Activated T-helper 17 cell treated with anti-CD3 and anti-CD28 coated beads, Interleukin-2, amount 50 U/mL, for 72 hours (primary cell): ENCODE data around the gene RHBDD2. TPM values are rescaled to one million over a fixed set of nuclear protein-coding genes. Genes with fewer than 3 reads are reported as not detected.
"Not testable (repeated sequence)": the region's sequence is repeated elsewhere in the genome, so short reads cannot be mapped to it uniquely, and the experiment has no call there.

Source experiments
- ATAC-seq: fragments of 150-1000 bp; cut with Tn5 transposase; replicated peaks from 2 replicates; pipeline ENCODE4 v1.10.0; 2021; ENCODE audit warnings: mild to moderate bottlenecking, moderate library complexity
- H3K27ac Mint-ChIP-seq: one replicate; pipeline ENCODE4 v1.8.0; 2022; ENCODE audit warnings: mixed read lengths
- H3K27me3 Mint-ChIP-seq: one replicate; pipeline ENCODE4 v1.8.0; 2022; ENCODE audit warnings: mixed read lengths
- H3K36me3 Mint-ChIP-seq: one replicate; pipeline ENCODE4 v1.8.0; 2022; ENCODE audit warnings: low read depth, mild to moderate bottlenecking, mixed read lengths
- H3K4me1 Mint-ChIP-seq: one replicate; pipeline ENCODE4 v1.8.0; 2022; ENCODE audit warnings: mixed read lengths
- H3K4me3 Mint-ChIP-seq: one replicate; pipeline ENCODE4 v1.8.0; 2022; ENCODE audit warnings: mild to moderate bottlenecking, mixed read lengths
- H3K9me3 Mint-ChIP-seq: one replicate; pipeline ENCODE4 v1.8.0; 2022; ENCODE audit warnings: mixed read lengths
- total RNA-seq, 2 donors: library from RNA; stranded (reverse); gene quantifications; one replicate each; pipeline ENCODE4 v1.2.3, GENCODE V29; 2022

Gene RHBDD2
- 10 to 100 TPM; 16.5 to 19.3 TPM for total RNA-seq

DNA sequence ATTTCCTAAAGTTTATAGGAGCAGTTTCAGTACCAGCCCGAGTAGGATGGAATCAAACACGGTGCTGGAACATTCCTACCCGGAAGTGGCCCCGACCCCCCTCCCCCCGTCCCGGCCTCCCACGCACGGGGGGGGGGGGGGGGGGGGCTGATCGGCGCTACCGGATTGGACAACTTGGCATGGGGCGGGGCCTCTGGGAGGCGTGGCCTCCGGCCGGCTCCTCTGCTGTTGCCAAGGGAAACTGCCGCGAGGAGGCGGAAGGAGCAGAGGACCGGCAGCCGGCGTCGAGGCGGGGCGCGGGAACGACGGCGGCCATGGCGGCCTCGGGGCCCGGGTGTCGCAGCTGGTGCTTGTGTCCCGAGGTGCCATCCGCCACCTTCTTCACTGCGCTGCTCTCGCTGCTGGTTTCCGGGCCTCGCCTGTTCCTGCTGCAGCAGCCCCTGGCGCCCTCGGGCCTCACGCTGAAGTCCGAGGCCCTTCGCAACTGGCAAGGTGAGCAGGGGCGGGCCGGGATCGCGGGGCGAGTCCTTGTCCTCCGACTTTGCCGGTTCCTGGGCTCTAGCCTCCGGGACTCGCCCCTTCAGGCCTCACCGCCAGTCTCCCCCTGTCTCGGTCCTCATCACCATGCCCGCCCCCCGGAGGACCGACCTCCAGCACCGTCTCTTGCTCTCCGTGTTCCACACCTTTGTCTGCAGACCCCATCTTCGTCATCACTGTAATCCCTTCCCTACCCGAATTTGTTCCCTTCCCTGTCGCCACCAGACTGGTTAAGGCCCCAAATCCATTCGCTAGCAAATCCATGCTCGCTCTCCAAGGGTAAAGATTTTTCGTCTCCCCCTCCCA lies at the start of gene RHBDD2:
TSS of gene RHBDD2 (plus strand) at position 266 of the 843 bp plus-strand sequence. CDS start at position 315, 49 bp downstream.
- peak; percentile 99 for ATAC-seq
- peak within 1 kb of the TSS; percentile 95 for H3K27ac Mint-ChIP-seq
- peak within 1 kb of the TSS; percentile 95 for H3K4me3 Mint-ChIP-seq
- peaks cover 22% of the 10 kb centered on the region for H3K4me1 Mint-ChIP-seq
- H3K27me3 Mint-ChIP-seq: no peaks in the 10 kb centered on the region
- H3K9me3 Mint-ChIP-seq: no peaks in the 10 kb centered on the region
- H3K36me3 Mint-ChIP-seq: peaks cover 49% of the 10 kb centered on the region

DNA sequence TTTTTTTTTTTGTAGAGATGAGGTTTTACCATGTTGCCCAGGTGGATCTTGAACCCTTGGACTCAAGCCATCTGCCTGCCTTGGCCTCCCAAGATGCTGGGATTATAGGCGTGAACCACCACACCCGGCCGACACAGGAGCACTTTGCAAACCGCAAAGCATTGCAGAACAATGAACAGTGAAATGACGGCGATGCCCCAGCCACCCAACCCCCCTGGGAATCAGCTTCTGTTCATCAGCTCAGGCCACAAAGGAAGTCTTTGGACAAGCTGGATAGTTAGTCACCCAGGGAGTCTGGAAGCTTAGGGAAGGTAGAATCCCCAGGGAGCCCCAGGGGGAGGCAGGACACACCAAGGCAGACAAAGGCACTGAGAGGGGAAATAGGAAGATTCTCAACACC lies 49.2 kb upstream of the RHBDD2 start:
- not testable (repeated sequence) for H3K36me3 Mint-ChIP-seq, H3K9me3 Mint-ChIP-seq, ATAC-seq, H3K4me1 Mint-ChIP-seq, H3K27me3 Mint-ChIP-seq, H3K4me3 Mint-ChIP-seq, H3K27ac Mint-ChIP-seq

DNA sequence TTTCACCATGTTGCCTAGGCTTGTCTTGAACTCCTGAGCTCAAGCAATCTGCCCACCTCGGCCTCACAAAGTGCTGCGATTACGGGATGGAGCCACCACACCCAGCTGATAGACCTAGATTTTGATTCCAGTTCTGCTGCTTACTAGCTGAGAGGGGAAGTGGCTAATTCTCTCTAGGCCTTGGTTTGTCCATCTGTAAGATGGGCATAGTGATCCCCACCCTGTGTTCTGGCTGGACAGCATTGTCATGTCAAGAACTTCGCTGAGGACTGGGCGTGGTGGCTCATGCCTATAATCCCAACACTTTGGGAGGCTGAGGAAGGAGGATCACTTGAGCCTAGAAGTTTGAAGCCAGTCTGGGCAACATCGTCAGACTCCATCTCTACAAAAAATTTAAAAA lies 47.9 kb upstream of the RHBDD2 start:
- H3K27ac Mint-ChIP-seq: no peak overlapping the region
- no peaks in the 10 kb centered on the region for H3K36me3 Mint-ChIP-seq
- no peak for ATAC-seq
- H3K27me3 Mint-ChIP-seq: no peaks in the 10 kb centered on the region
- no peaks in the 10 kb centered on the region for H3K9me3 Mint-ChIP-seq
- no peak overlapping the region for H3K4me3 Mint-ChIP-seq
- no peaks in the 10 kb centered on the region for H3K4me1 Mint-ChIP-seq

DNA sequence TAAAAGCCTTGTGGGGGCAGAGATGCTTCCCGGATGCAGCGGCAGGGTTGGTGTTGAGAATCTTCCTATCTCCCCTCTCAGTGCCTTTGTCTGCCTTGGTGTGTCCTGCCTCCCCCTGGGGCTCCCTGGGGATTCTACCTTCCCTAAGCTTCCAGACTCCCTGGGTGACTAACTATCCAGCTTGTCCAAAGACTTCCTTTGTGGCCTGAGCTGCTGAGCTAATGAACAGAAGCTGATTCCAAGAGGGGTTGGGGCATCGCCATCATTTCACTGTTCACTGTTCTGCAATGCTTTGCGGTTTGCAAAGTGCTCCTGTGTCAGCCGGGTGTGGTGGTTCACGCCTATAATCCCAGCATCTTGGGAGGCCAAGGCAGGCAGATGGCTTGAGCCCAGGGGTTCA lies 45.2 kb upstream of the RHBDD2 start:
- H3K27ac Mint-ChIP-seq, H3K36me3 Mint-ChIP-seq, ATAC-seq, H3K27me3 Mint-ChIP-seq, H3K4me1 Mint-ChIP-seq, H3K4me3 Mint-ChIP-seq, H3K9me3 Mint-ChIP-seq: not testable (repeated sequence)

DNA sequence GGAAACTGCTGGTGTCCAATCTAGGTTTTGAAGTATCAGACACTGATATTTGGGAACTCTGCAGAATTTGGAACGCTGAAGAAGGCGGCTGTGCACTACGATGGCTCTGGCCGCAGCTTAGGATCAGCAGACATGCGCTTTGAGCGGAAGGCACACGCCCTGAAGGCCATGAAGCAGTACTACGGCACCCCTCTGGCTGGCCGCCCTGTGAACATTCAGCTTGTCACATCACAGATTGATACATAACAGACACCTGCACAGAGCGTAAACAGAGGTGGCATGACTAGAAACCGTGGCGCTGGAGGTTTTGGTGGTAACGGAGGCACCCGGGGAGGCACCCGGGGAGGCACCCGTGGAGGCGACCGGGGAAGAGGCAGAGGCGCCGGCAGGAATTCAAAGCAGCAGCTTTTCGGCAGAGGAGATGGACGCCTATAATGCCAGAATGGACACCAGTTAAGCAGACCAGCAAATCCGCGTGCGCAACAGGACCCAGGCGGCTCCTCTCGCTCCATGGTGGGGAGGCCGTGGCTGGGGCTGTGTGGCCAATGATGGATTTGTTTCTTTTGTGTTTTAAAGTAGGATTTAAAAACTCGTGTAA lies 43.0 kb upstream of the RHBDD2 start:
- no peaks in the 10 kb centered on the region for H3K27me3 Mint-ChIP-seq
- no peaks in the 10 kb centered on the region for H3K9me3 Mint-ChIP-seq
- H3K27ac Mint-ChIP-seq: no peak overlapping the region
- H3K36me3 Mint-ChIP-seq: no peaks in the 10 kb centered on the region
- no peak for ATAC-seq
- no peak overlapping the region for H3K4me3 Mint-ChIP-seq
- no peaks in the 10 kb centered on the region for H3K4me1 Mint-ChIP-seq

DNA sequence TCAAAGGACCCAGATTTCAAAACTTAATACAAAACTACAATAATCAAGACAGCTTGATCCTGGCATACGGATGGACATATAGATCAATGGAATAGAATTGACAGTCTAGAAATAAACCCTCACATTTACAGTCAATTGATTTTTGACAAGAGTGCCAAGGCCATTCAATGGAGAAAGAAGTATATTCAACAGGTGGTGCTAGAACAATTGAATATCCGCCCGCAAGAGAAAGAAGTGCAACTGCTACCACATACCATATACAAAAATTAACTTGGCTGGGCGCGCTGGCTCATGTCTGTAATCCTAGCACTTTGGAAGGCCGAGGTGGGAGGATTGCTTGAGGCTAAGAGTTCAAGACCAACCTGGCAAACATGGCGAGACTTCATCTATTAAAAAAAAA lies 42.0 kb upstream of the RHBDD2 start:
- ATAC-seq: no peak
- H3K4me1 Mint-ChIP-seq: no peaks in the 10 kb centered on the region
- no peaks in the 10 kb centered on the region for H3K36me3 Mint-ChIP-seq
- no peak overlapping the region for H3K4me3 Mint-ChIP-seq
- no peak overlapping the region for H3K27ac Mint-ChIP-seq
- no peaks in the 10 kb centered on the region for H3K9me3 Mint-ChIP-seq
- no peaks in the 10 kb centered on the region for H3K27me3 Mint-ChIP-seq

DNA sequence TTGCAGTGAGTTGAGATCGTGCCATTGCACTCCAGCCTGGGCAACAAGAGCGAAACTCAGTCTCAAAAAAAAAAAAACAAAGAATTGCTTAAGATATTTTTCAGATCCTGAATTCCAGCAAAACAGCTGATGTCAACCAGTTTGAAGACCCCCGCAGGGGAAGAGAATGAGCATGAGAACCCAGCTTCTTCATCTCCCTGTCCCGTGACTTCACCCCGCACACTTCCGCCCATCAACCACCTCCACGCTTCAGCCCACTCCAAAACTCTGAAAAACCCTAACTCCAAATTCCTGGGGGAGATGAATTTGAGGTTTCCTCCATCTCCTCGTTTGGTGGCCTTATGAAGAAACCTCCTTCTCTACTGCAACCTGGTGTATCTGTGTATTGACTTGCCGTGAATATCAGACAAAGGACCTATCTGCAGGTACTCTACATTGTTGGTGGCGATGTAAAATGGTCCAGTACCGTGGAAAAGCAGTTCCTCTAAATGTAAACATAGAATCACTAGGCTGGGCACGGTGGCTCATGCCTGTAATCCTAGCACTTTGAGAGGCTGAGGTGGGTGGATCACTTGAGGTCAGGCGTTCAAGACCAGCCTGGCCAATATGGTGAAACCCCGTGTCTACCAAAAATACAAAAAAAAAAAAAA lies 40.4 kb upstream of the RHBDD2 start:
- not testable (repeated sequence) for H3K27ac Mint-ChIP-seq, ATAC-seq, H3K4me3 Mint-ChIP-seq, H3K9me3 Mint-ChIP-seq, H3K27me3 Mint-ChIP-seq, H3K36me3 Mint-ChIP-seq
- H3K4me1 Mint-ChIP-seq: peaks cover 10% of the 10 kb centered on the region

DNA sequence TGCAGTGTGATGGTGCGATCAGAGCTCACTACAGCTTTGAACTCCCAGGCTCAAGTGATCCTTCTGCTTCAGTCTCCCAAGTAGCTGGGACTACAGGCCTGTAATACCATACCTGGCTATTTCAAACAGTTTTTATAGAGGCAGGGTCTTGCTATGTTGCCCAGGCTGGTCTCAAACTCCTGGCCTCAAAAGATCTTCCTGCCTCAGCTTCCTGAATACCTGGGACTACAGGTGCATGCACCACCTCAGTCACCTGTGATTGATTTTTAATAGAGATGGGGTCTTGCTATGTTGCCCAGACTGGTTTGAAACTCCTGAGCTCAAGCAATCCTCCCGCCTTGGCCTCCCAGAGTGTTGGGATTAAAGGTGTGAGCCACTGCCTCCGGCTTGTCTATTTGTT lies 38.8 kb upstream of the RHBDD2 start:
- no peaks in the 10 kb centered on the region for H3K36me3 Mint-ChIP-seq
- peaks cover 10% of the 10 kb centered on the region for H3K4me1 Mint-ChIP-seq
- no peaks in the 10 kb centered on the region for H3K9me3 Mint-ChIP-seq
- no peaks in the 10 kb centered on the region for H3K27me3 Mint-ChIP-seq
- ATAC-seq: no peak
- H3K4me3 Mint-ChIP-seq: no peak overlapping the region
- no peak overlapping the region for H3K27ac Mint-ChIP-seq

DNA sequence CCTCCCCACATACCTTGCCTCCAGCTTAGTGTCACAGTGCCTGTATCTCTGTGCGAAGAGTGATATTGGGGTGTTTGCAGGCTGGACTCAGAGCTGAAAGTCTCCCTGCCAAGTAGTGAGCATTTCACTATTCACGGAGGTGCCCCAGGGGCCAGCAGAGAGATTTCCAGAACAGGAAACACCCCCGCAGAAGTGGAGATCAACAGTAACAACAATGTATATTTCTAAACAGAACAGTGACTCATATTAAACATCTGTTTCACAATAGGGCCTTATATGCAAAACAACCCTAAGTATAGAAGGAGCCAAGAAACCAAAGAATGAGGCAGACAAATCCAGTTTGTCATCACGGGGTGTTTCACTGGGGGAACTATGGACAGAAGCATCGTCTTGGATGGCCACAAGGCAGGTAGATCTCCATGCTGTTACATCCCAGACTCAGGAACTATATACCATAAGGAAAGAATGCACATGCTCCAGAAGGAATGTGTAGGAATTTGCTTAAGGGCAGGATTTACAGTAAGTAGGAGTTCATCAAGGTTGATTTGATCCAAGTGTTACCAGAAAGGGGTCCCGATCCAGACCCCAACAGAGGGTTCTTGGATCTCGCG lies 35.9 kb upstream of the RHBDD2 start:
- peak overlapping the region; percentile 89 for H3K27ac Mint-ChIP-seq

DNA sequence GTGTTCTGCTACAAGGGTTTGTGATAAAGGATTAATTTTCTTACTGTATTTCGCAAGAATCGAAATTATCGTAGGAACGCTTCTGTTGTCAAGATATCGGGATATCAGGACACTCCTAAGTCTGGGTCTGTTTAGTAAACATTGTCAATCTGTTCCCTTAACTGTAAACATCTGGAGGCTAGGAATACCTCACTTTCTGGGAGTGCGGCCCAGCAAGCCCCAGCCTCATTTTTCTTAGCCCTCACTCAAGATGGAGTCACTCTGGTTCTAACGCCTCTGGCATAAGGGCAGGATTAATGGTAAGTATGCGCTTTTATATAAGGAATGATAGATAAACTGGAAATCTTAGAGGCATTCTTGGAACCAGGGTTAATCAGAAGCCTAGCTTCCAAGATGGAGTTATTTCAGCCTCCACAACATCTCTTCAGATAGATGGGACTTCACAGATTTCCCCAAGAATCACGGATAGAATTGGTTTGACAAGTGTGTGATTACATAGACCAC lies 35.2 kb upstream of the RHBDD2 start:
- ATAC-seq: no peak
- Mint-ChIP-seq H3K36me3 (no peaks in the 10 kb centered on the region), H3K27ac (peak overlapping the region; percentile 89), H3K4me3 (peak overlapping the region; percentile 84), H3K27me3 (no peaks in the 10 kb centered on the region), H3K4me1 (peaks cover 10% of the 10 kb centered on the region), H3K9me3 (no peaks in the 10 kb centered on the region)

More for the DNA sequence above, 35.9 kb upstream of the RHBDD2 start:
- peak; percentile 95 for ATAC-seq
- Mint-ChIP-seq H3K36me3 (no peaks in the 10 kb centered on the region), H3K4me1 (peaks cover 10% of the 10 kb centered on the region), H3K9me3 (no peaks in the 10 kb centered on the region), H3K27me3 (no peaks in the 10 kb centered on the region), H3K4me3 (peak overlapping the region; percentile 84)

DNA sequence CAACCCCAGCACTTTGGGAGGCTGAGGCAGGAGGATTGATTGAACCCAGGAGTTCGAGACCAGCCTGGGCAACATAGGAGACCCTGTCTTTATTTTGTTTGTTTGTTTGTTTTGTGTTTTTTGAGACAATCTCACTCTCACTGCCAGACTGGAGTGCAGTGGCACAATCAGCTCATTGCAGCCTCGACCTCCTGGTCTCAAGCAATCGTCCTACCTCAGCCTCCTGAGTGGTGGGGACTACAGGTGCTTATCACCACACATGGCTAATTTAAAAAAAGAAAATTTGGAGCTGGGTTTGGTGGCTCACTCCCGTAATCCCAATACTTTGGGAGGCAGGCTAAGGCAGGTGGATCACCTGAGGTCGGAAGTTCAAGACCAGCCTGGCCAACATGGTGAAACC lies 34.7 kb upstream of the RHBDD2 start:
- H3K27ac Mint-ChIP-seq: peak overlapping the region; percentile 89
- peaks cover 10% of the 10 kb centered on the region for H3K4me1 Mint-ChIP-seq
- H3K9me3 Mint-ChIP-seq: no peaks in the 10 kb centered on the region
- H3K4me3 Mint-ChIP-seq: no peak overlapping the region
- ATAC-seq: no peak
- no peaks in the 10 kb centered on the region for H3K36me3 Mint-ChIP-seq
- H3K27me3 Mint-ChIP-seq: no peaks in the 10 kb centered on the region

DNA sequence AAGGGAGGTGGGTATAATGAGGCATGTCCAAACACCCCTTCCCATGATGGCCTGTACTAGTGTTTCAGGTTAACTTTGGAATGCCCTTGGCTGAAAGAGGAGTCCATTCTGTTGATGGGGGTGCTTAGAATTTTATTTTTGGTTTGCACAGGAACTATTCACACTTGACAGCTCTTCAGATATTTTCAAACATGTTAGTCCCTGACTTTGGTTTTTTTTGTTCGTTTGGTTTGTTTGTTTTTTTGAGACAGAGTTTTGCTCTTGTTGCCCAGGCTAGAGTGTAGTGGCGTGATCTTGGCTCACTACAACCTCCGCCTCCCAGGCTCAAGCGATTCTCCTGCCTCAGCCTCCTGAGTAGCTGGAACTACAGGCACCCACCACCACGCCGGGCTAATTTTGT lies 33.7 kb upstream of the RHBDD2 start:
- ATAC-seq, H3K9me3 Mint-ChIP-seq, H3K27ac Mint-ChIP-seq, H3K4me3 Mint-ChIP-seq, H3K27me3 Mint-ChIP-seq, H3K36me3 Mint-ChIP-seq: not testable (repeated sequence)
- H3K4me1 Mint-ChIP-seq: peaks cover 10% of the 10 kb centered on the region

DNA sequence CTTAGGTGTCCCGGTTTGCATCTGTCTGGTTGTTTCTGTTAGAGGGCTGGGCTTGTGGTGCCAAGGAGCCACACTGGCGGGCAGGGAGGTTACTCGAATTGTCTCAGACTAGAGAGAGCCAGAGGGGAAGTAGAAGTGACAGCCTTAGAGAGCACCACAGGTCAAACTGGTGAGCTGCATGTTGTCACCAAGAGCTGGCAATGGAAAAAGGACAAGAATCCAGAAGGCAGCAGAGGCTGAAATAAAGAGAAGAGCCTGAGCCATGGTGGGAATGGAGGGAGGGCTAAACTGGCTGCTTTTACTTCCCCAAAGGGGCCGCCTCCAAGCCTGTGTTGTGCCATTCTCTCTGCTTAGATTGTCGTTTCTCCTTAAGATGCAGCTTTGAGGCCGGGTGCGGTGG lies 31.1 kb upstream of the RHBDD2 start:
- Mint-ChIP-seq H3K27ac (no peak overlapping the region), H3K27me3 (no peaks in the 10 kb centered on the region)

DNA sequence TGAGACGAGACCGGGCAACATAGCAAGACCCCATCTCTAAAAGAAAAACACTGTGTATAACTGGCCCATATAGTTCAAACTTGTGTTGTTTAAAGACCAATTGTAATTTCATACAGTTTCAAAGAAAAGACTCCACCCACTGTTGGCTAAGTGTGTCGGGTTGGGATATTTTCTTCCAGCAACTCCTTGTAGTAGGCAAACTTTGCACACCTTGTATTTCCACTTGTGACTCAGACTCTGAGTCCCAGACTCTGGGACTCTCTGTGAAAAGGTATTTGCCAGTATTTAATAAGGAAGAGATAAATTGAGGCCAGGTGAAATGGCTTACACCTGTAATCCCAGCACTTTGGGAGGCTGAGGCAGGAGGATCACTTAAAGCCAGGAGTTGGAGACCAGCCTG lies 29.3 kb upstream of the RHBDD2 start:
- no peak overlapping the region for H3K27ac Mint-ChIP-seq
- H3K27me3 Mint-ChIP-seq: no peaks in the 10 kb centered on the region
- ATAC-seq: no peak
- H3K4me3 Mint-ChIP-seq: no peak overlapping the region
- no peaks in the 10 kb centered on the region for H3K9me3 Mint-ChIP-seq
- no peaks in the 10 kb centered on the region for H3K4me1 Mint-ChIP-seq
- H3K36me3 Mint-ChIP-seq: no peaks in the 10 kb centered on the region

More for the DNA sequence above, 31.1 kb upstream of the RHBDD2 start:
- no peaks in the 10 kb centered on the region for H3K9me3 Mint-ChIP-seq
- ATAC-seq: no peak
- H3K4me3 Mint-ChIP-seq: no peak overlapping the region
- H3K4me1 Mint-ChIP-seq: peaks cover 6% of the 10 kb centered on the region
- no peaks in the 10 kb centered on the region for H3K36me3 Mint-ChIP-seq
